ENCODE results near the gene RAB11A.

DNA sequence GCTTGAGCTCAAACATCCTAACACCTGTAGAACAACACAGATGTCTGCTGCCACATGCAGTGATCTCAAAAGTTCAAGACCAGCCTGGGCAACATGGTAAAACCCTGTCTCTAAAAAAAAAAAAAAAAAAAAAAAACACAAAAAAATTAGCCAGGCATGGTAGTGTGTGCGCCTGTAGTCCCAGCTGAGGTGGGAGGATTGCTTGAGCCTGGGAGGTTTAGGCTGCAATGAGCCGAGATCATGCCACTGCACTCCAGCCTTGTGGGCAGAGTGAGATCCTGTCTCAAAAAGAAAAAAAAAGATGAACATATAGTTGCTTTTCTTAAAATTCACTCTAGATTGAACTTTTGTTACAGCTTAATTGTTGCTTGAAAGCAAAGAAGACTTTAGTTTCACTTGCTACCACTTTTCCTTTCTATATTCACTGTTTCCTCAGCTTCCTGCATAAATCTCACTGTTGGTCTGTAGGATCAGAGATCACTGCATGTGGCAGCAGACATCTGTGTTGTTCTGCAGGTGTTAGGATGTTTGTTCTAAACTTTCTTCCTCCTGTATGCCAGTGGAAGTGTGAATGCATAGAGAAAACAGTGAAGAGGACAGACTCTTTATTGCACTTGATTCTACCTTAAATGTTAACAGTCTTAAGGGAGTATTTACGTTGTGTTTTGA lies 12.6 kb downstream of the RAB11A start:
- TF ChIP-seq POLR2A (IDR thresholded peaks at IDR 0.05) = no peak
- TF ChIP-seq, protein P1, sequence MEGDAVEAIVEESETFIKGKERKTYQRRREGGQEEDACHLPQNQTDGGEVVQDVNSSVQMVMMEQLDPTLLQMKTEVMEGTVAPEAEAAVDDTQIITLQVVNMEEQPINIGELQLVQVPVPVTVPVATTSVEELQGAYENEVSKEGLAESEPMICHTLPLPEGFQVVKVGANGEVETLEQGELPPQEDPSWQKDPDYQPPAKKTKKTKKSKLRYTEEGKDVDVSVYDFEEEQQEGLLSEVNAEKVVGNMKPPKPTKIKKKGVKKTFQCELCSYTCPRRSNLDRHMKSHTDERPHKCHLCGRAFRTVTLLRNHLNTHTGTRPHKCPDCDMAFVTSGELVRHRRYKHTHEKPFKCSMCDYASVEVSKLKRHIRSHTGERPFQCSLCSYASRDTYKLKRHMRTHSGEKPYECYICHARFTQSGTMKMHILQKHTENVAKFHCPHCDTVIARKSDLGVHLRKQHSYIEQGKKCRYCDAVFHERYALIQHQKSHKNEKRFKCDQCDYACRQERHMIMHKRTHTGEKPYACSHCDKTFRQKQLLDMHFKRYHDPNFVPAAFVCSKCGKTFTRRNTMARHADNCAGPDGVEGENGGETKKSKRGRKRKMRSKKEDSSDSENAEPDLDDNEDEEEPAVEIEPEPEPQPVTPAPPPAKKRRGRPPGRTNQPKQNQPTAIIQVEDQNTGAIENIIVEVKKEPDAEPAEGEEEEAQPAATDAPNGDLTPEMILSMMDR (IDR thresholded peaks at IDR 0.05) = no peak
- TF ChIP-seq POLR2AphosphoS5 (IDR thresholded peaks at IDR 0.05) = no peak
- TF ChIP-seq EP300 (IDR thresholded peaks at IDR 0.05) = no peak
